ENCODE results near the gene MRM3. TPM values are rescaled to one million over a fixed set of nuclear protein-coding genes. Genes with fewer than 3 reads are reported as not detected.

The MRM3 gene
- total RNA-seq, 4 donors from 2014 or later = 14.6 to 22.9 (median 16.9) TPM

GRCh38 chr17:740240-741017, 41.7 kb upstream of the MRM3 start:
- Histone ChIP-seq H3K4me3 (replicated peaks in 1 of 3) (no peak overlapping the region), H3K9me3 (no peaks in the 10 kb centered on the region), H3K27me3 (no peaks in the 10 kb centered on the region), H3K27ac (no peak overlapping the region), H3K4me1 (no peaks in the 10 kb centered on the region), H3K36me3 (peaks cover 7 to 38% of the 10 kb centered on the region in 2 donors)
- WGBS, 2 donors = 80 to 90% methylated on average over 18 of the region's 18 CpGs
- no peak for DNase-seq
- no peak for TF ChIP-seq POLR2A (IDR thresholded peaks at IDR 0.05)
- TF ChIP-seq, protein P1, sequence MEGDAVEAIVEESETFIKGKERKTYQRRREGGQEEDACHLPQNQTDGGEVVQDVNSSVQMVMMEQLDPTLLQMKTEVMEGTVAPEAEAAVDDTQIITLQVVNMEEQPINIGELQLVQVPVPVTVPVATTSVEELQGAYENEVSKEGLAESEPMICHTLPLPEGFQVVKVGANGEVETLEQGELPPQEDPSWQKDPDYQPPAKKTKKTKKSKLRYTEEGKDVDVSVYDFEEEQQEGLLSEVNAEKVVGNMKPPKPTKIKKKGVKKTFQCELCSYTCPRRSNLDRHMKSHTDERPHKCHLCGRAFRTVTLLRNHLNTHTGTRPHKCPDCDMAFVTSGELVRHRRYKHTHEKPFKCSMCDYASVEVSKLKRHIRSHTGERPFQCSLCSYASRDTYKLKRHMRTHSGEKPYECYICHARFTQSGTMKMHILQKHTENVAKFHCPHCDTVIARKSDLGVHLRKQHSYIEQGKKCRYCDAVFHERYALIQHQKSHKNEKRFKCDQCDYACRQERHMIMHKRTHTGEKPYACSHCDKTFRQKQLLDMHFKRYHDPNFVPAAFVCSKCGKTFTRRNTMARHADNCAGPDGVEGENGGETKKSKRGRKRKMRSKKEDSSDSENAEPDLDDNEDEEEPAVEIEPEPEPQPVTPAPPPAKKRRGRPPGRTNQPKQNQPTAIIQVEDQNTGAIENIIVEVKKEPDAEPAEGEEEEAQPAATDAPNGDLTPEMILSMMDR (IDR thresholded peaks at IDR 0.05) = no peak
- intact Hi-C loops (cut with DNase I) = no loop called here

DNA sequence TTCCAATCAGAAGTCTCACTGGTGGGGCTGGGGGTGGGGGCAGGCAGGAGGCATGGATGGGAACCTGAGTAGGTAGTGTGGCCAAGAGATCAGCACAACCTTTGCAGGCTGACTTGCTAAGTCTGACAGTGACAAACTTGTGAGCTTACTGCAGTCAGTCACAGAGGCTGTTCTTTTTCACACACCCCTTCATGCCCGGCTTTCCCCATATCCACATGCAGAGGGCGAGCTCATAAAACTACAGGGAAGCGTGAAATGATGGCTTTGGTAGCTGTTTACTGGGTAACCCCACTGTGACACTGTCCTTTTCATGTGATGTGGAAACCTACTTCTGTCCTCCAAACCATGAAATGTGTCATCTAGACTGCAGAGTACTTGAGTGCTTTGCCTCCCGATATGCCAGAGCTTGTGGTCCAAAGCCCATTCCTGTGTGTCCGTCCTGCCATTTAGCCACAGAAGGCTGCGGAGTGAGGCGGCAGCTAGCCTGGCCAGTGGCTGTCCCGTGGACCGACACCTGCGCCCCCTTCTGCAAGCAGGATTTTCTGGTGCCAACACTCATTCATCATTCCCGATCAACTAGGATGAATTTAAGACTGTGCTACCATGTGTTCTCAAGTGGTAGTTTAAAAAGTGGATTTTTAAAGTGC, 39.9 kb upstream of the MRM3 start:
- Histone ChIP-seq H3K36me3 (peaks cover 15 to 55% of the 10 kb centered on the region in 2 donors), H3K4me3 (replicated peaks in 1 of 3) (no peak overlapping the region), H3K4me1 (no peaks in the 10 kb centered on the region), H3K9me3 (no peaks in the 10 kb centered on the region), H3K27me3 (no peaks in the 10 kb centered on the region), H3K27ac (no peak overlapping the region)
- whole genome bisulfite sequencing, 2 donors = 95 to 97% methylated on average over 11 of the region's 11 CpGs
- no peak for DNase-seq
- TF ChIP-seq, protein P1 (IDR thresholded peaks at IDR 0.05) = no peak
- no peak for TF ChIP-seq POLR2A (IDR thresholded peaks at IDR 0.05)
- intact Hi-C loops (cut with DNase I) = no loop called here

GRCh38 chr17:743139-743538, 39.0 kb upstream of the MRM3 start:
- WGBS, 2 donors = 97 to 98% methylated on average over 4 of the region's 4 CpGs
- intact Hi-C loops (cut with DNase I) = no loop called here
- Histone ChIP-seq H3K9me3 (no peaks in the 10 kb centered on the region), H3K27ac (no peak overlapping the region), H3K27me3 (no peaks in the 10 kb centered on the region), H3K4me3 (replicated peaks in 1 of 3) (no peak overlapping the region), H3K4me1 (no peaks in the 10 kb centered on the region), H3K36me3 (peaks cover 20 to 63% of the 10 kb centered on the region in 2 donors)
- no peak for DNase-seq
- TF ChIP-seq POLR2A (IDR thresholded peaks at IDR 0.05) = no peak
- TF ChIP-seq, protein P1 (IDR thresholded peaks at IDR 0.05) = no peak

DNA sequence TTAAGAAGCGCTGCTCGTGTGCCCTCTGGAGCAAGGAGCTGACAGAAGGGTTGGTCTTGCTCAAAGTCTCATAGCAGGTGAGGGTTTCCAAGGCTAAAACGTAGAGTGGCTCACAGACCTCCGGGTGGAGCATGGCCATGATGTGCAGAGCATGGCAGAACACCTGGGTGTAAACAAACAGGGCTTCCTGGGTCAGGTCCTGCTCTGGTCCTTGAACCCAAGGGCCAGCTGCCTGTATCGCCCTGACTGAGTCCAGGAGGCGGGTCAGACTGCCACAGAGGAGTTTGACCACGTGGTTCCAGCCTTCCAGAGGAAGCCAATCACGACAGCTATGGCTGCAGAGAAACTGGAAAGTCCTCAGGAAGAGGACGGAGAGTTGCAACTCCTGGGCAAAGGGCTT, 37.2 kb upstream of the MRM3 start:
- Histone ChIP-seq H3K36me3 (peaks cover 20 to 63% of the 10 kb centered on the region in 2 donors), H3K9me3 (no peaks in the 10 kb centered on the region), H3K27ac (no peak overlapping the region), H3K4me3 (replicated peaks in 1 of 3) (no peak overlapping the region), H3K27me3 (no peaks in the 10 kb centered on the region), H3K4me1 (no peaks in the 10 kb centered on the region)
- no peak for TF ChIP-seq POLR2A (IDR thresholded peaks at IDR 0.05)
- DNase-seq = no peak
- intact Hi-C loops (cut with DNase I) = no loop called here
- WGBS, 2 donors = 87 to 94% methylated on average over 9 of the region's 9 CpGs

GRCh38 chr17:745406-745805, 36.7 kb upstream of the MRM3 start:
- intact Hi-C loops (cut with DNase I) = no loop called here
- WGBS, 2 donors = 74 to 85% methylated on average over 5 to 11 of the region's 11 CpGs
- DNase-seq = no peak
- Histone ChIP-seq H3K9me3 (no peaks in the 10 kb centered on the region), H3K4me3 (replicated peaks in 1 of 3) (no peak overlapping the region), H3K36me3 (peaks cover 20 to 62% of the 10 kb centered on the region in 2 donors), H3K4me1 (peaks cover 0 to under 1% of the 10 kb centered on the region in 2 donors), H3K27ac (no peak overlapping the region), H3K27me3 (no peaks in the 10 kb centered on the region)
- no peak for TF ChIP-seq POLR2A (IDR thresholded peaks at IDR 0.05)
- TF ChIP-seq, protein P1 (IDR thresholded peaks at IDR 0.05) = no peak

Measured in thyroid gland (tissue), 4 donors.